ENCODE results near the gene OSTF1.

OSTF1 gene

DNA sequence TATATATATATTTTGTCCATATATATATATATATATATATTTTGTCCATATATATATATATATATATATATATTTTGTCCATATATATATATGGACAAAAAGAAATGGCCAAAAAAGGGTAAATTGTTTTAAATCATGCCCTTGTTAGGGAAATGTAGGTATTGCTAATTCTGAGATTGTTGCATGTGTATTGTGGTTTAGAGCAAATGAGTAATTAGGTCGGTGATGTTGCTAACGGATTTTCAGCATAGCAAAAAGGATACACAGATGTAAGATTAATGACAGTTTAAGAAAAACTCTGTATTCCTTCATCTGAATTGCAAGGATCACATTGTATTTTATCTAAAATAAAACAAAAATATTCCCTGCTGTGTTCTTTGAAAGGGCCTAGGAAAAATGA is 40.2 kb downstream of the OSTF1 start:
- DNase-seq, result no peak

DNA sequence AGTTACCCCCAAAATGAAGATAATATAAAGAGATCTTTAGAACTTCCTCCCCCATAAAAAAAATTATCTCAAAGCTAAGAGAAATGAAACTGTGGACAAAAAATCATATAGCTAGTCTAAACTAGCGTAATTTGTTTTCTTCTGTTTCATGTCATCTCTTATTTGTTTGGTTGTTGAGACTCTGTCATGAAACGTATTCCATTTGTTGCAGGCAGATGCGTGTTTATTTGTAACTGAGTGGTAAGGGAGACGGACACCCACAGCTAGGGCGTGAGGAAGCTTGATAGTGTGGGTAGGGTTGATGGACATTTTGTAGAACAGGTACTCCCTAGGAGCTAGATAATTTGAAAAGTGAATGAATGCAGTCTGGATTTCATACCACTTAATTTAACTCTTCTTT is 41.9 kb downstream of the OSTF1 start:
- no peak for DNase-seq

DNA sequence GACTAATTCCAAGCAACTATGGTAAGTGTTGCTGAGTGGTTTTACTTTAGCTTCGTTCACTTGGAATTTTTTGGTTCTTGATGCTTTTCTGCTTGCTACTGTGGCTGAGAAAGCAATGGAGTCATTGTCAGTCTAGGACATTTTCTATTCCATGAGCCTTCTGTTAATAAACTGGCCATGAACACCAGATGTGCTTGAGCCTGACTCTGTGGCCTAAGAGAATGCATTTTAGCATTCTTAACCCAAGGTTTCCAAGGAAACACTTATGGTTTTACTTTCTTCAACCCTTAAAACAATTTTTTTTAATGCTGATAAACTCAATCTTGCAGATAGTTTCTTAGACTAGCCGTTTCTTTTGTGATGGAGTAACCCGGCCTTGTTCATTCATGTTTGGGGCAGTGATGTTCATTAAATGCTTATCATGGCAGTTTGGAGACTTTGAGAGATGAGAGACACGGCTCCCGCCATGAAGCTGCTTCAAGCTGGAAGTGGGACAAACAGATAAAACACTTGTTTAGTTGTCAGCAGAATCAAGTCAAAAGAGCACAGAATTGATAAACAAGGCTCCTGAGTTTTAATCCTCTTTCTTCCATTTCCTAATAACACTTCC is 42.4 kb downstream of the OSTF1 start:
- no peak for DNase-seq

DNA sequence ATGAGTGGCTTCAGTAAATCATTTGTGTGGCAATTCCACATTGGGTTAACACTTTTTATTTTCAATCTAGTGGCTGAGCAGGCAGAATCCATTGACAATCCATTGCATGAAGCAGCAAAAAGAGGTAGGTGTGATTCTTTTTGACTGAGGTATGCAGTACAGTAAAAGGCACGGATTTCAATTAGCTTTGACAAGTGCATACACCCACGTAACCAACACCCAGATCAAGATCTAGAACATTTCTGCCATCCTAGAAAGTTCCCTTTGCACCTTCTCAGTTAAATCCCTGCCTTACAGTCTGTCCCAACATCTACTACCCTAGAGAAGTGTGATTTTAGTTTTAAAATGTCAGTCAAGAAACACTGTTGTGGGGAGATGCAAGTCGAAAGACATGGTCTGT is 43.4 kb downstream of the OSTF1 start:
- DNase-seq, result no peak

DNA sequence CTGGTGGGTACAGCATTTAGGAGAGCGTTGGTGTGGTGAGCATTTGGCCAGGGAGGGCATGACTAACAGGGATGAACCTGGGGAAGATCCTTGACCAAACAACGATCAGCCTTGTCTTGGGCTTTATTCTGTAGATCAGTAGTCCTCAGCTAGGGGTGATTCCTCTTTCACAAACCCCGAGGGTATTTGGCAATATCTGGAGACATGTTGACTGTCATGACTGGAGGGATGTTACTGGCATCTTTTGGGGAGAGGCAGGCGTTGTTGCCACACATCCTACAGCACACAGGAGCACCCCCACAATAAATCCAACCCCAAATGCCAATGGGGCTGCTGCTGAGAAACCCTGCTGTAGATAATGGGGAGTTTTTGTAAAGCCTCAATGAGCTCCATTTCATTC is 43.9 kb downstream of the OSTF1 start:
- DNase-seq, result no peak

DNA sequence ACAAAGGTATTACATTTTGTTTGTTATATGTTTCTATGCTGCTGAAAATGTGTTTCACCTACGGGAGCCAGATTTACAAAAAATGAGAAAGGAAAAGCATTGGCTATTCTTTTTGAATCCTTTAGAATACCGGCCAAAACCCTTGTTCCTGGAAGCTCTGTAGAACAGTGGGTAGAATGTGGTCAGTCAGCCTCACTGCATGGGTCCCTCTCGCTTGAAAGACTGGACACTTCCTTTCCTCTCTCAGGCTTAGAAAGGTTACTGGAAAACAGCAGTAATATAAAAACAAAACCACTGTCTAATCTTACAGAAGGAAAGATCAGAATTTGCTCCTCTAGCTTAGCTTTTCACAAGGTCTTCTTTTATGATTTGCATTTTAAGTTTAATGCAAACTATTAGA is 45.1 kb downstream of the OSTF1 start:
- no peak for DNase-seq

DNA sequence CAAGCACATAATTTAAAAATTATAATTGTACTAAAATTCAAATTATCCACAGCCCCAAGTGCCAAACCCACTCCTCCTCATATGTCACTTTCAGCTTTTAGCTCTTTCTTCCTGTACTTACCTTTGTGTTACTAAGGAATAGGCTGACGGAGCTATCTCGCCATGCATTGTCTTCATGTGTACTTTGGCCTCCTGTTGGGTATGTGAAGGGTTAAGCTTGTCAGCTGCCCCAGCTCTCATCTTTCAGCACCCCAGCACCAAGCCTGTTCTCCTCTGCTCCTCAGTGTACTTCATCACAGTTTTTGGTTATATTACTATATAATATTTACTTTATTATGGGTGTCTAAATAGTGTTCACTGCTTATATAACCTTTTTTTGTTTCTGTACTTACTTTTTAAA is 46.2 kb downstream of the OSTF1 start:
- DNase-seq, result no peak

DNA sequence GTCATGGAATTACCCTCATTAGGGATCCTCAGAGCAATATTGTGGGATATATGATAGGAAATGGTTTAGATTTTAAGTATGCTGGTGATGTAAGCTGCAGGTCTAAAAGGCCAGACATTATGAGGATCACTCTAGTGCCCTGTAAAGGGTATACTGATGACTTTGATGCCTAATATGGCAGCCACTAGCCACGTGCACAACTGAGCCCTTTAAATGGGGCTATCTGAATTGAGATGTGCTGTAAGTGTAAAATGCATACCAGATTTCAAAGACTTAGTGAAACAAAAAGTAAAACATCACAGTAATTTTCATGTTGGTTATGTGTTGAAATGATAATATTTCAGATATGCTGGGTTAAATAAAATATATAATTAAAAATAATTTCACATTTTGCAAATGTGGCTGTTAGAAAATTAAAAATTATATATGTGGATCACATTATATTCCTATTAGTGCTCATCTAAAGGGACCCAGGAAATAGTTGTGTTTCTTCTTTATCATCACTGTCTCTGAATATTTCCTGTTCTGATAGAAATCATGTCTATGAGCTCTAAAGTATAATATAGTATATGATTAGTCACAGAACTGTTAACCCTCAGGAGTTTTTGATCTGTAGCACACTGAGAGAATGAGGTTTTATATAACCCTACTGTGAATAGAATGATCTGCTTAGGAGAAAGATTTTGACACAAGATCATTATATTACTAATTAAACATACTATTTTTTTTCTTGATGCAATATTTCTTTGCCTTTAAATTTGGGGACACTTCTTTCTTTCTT is 50.1 kb downstream of the OSTF1 start:
- no peak for DNase-seq

DNA sequence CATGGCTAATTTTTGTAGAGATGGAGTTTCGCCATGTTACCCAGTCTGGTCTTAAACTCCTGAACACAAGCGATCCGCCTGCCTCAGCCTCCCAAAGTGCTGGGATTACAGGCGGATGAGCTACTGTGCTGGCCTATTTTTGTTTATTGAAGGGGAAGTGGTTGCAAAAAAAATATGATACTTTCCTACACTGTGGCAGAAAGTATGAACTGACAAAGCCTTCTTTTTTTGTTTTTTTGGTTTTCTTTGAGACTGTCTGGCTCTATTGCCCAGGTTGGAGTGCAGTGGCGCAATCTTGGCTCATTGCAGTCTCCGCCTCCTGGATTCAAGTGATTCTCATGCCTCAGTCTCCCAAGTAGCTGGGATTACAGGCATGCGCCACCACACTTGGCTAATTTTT is 50.9 kb downstream of the OSTF1 start:
- no peak for DNase-seq

DNA sequence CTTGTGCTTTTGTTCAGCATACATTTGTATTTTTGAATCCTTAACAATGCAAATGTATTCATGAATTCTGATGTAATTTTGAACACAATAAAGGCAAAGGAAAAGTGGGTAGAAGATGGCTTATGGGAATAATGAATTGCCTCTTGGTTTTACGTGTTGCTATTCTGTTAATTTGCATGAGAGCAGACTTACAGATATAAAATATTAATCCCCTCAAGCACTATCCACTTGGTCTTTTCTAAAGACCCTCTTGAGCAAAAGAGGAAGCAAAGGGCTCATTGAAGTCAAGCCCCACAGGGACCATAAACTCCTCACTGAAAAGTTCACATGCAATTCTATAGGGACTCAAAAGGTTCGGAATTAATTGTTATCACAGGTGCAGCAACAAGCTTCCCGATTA is 51.9 kb downstream of the OSTF1 start:
- DNase-seq, result no peak

DNA sequence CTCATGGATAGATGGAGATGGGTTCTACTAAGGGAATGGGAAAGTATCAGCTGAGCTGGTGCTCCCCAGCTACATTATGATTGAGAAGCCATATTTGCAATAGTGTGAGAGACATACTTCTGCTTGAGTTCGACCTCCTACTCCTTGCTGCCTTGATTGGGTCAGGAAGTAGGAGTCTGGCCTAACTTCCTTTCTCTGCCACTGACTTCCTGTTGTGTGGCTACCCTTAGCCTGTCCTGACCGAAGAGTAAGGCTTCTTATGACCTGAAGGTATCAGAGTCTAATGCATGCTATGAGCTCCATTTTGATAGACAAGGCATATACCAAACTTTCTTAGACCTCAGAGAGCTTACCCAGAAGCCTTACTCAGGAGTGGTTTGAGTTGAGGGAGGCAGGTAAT is 53.9 kb downstream of the OSTF1 start:
- no peak for DNase-seq

DNA sequence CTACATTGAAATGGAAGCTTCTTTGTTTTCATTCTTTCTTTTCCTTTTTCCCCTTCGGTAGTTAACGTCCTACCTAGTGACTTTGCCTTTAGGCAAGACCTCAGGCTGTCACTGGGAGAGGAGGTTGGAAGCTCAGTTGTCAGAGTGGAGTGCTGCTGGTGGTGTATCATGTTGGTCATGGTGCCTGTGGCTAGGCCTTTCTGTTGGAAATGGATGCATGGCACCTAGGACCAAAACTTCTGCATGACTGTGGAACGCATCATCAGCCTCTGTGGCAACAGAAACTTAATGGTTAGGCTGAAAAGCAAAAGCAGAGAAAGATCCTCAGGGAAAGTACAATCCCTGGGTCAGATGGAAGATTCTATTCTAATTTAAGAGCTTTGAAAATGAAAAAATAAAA is 57.9 kb downstream of the OSTF1 start:
- no peak for DNase-seq

DNA sequence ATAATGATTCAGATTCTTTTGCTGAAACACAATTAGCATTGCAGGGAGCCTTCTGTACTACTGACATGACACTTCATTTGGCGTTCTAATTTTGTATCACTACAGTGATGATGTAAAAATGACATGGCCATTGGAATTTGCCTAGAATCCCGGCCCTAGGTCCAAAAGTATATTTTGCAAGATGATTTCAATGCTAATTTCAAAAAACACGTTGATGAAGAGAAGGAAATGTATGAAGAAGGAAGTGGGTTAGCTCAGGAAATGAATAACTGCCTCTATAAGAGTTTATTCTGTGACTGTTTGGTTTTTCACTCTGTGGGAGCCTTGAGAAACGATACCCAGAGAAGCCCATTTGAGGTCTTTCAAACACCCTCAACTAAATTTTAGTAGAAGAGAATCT is 59.3 kb downstream of the OSTF1 start:
- no peak for DNase-seq

DNA sequence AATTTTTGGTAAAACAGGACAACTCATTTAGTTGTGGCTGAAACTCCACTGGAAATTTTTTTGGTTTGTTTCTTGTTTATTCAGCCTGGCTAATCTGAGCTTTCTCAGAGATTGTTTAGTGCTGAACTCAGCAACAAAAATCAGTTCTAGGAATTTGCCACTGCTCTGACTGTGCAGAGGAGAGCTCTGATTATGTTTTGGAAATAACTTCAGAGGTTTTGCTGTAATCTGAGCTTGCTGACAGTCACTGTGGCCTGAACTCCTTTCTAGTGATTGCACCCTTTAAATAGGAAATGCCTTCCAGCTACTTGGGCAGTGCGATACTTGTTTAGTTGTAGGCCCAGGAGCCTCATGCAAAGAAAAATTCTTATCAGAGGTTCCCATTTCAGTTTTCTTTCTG is 60.2 kb downstream of the OSTF1 start:
- DNase-seq, result no peak

DNA sequence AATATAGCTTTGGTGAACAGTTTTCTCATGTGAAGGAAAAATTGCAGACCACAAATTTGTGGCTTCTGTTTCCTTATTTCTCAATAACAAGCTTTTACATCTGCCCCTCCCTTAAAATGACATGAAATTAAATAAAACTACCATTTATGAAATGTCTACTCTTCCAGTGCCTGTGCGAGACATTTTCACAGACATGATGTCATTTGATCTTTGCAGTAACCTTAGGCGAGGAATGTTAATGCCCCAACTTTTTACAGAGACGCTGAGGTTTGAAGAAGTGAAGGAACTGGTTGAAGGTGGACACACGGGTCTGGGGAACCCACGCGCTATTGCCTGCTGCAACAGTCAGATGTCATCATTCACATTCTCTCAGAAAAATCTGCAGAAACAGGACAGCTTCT is 61.5 kb downstream of the OSTF1 start:
- no peak for DNase-seq

DNA sequence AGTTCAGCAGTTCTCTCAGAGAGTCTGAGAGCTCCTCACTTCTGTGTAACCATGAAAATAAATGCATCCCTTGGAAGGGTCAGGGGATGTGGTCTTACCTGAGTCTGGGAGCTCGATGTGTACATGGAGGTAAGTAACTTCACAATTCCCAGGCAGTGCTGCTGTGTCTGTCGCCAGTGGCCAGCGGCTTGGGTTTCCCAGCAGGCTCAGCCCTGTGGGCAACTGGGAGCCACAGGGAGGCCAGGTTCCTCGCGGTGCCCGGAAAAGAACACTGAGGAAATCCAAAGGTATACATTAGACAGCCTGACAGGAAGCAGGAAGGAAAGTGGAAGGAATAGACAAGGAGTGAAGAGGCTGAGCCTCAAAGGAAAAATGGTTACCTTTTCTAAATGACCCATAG is 62.2 kb downstream of the OSTF1 start:
- no peak for DNase-seq

DNA sequence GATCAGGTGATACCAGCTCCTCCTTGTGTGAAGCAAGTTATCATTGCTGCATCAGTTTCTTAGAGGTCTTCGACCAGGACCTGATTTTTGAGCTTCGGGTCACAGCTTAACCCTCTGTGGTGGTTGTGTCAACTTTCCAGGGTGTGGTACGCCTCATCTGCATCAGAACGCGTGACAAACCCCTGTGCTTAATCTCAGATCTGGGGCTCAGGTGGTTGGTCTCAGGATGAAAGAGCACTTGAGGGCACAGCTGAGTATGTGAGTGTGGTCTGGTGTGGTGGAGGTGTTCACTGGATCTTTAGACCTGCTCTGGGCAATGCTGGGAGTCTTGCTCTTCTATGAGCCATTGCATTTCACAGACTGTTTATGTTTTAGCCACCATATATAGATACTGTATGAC is 64.1 kb downstream of the OSTF1 start:
- no peak for DNase-seq

DNA sequence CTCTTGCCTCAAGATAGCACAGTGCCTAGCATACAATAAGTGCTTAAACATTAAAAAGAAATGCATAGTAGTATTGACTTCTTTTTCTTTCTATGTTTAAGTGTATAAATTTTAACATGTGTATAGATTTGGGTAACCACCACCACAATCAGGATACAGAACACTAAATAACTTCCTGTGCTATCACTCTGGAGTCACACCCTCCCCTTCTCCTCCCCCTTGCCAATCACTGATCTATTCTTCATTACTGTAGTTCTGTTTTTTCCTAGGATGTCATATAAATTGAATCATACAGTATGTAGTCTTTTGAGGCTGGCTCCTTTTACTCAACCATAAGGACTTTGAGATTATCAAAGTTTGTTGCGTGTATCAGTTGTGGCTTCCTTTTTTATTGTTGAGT is 68.5 kb downstream of the OSTF1 start:
- no peak for DNase-seq

DNA sequence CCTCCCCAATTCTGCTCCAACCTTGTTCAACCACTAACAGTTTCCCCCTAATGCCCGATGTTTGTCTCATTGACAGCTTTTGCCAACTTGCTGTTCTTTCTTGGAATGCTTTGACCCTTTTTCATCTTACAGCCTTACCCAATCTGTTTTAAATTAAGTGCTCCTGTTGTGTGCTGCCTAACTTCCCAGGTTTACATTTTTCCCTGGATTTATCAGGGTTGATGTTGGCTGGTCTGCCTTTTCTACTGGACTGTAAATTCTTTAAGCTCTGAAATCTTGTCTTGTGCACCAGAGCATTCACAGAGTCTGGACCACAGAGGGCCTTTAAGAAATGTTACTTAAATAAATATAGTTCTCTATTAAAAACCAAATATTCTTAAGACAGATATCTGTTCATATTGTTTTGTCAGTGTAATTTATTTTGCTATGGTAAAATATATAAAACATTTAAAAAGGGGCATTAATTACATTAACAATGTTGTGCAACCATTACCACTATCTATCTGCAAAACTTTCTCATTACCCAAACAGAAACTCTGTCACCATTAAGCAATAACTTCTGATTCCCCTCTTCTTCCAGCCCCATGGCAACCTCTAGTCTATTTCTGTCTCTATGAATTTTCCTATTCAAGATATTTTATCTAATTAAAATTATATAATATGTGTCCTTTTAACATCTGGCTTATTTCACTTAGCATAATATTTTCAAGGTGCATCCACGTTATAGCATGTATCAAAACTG is 73.0 kb downstream of the OSTF1 start:
- no peak for DNase-seq

DNA sequence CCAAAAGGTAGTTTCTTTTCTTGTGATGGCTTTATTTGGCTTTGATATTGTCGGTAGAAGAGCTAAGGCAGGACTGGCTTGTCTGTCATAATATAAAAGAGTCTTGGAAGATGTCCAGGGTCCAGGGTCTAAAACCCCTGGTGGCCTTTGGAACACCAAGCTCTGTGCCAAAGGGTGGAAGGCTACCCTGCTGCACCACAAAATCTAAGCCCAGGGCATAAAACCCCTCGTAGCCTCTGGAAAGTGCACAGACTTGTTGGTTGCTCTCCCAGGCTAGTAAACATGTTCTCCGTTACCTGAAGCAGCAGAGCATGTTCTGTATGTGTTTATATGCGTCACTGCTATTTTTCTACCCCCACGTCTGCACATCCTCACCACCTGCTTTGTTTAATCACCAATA is 75.5 kb downstream of the OSTF1 start:
- DNase-seq, result no peak

DNA sequence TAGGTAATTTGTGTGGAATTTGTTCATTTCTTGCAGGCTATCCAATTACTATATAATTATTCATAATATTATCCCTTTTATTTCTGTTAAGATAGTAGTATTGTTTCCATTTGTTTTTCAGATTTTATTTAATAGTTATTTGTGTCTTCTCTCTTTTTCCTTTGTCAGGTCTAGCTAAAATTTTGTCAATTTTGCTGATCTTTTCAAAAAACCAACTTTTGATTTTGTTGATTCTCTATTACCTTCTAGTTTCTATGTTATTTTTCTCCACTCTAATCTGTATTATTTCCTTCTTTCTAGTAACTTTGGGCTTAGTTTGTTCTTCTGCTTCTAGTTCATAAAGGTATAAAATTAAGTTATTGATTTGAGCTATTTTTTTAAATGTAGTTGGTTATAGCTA is 76.3 kb downstream of the OSTF1 start:
- no peak for DNase-seq

DNA sequence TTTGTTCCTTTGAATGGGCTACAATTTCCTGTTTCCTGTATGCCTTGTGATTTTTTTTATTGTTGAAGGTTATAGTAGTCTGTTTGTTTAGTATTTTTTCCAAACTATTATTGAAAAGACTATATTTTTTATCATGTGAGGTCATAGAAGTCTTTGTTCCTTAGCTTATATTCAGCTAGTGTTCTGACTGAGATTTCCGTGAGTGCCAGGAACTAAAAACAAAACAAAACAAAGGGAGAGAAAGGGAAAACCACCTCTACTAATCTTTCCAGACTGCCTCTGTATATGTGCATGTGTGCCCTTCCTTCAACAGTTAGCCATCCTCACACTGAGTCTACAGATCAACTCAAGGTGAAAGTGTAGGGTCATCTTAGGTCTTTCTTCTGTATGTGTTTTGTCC is 79.0 kb downstream of the OSTF1 start:
- no peak for DNase-seq

DNA sequence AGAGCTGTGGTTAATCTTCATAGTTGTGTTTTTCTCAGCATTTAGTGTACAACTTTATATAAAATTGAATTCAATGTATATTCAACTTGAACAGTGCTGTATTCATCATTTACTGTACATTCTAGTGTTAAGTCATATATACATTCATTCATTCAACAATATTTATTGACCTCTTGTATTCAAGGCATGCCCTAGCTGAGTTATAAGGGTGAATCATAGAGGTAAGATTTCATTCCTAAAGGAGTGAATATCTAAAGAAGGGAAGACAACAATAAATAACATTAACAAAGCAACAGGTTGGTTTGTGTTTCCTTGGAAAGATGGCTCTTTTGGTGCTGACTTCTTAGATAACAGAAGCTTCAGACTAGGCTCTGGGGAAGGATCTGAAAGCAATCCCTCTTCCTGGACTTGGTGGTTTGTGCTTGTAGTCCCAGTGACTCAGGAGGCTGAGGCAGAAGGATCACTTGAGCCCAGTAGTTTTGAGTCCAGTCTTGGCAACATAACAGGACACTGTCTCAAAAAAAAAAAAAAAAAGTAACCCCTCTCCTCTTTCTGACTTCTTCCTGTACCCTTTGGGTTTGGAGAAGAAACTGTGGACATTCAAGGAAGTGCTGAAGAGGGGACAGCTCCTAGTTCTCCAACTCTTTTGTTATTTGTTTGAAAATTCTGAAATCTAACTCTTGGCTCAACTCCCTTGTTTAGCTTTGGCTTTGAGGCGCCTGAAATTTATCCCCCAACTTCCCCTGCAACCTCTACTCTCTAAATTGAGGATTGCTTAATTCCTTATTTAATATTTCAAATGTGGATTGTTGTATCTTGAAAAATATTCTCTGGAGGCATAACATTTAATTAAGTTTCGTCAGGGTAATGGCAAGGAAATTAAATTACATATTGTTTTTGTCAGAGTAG is 80.2 kb downstream of the OSTF1 start:
- no peak for DNase-seq

All from SHP77 (cell line).